Measurements from ENCODE around the gene SETDB2. TPM values are rescaled to one million over a fixed set of nuclear protein-coding genes. Genes with fewer than 3 reads are reported as not detected.
A peak's percentile ranks its signal among the peaks of the same experiment; 100 is the strongest.

SETDB2 gene
- total RNA-seq, 1 experiment from 2014 or later = 2.7 TPM

DNA sequence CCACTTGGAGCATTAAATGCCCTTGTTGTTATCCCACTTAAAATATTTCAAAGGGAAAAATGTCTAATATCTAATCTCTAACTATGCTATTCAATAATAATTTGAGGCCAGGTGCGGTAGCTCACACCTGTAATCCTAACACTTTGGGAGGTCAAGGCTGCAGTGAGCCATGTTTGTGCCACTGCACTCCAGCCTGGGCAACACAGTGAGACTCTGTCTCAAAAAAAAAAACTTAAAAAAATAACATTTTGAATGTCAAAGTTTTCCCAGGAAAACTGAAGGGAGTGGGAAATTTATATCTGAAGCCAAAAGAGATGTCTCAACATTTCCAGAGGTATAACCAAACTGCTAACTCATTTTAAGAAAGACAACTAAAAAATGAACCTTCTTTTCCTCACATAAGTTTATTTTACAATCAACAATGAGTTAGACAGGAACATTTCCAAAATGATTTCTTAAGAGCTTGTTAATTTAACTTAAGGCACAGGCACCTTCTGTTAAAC, 48.1 kb upstream of the SETDB2 start:
- CTCF ChIA-PET = no interaction called here
- no peaks in the 10 kb centered on the region for H3K27me3 ChIP-seq (ENCODE audit: low read length)
- no peaks in the 10 kb centered on the region for H3K79me2 ChIP-seq (ENCODE audit: low read length)
- H3K4me2 ChIP-seq (ENCODE audit: low read length) = no peak overlapping the region
- ATAC-seq (no peak), DNase-seq (no peak)
- H4K20me1 ChIP-seq (ENCODE audit: low read length) = no peaks in the 10 kb centered on the region
- TF ChIP-seq, protein P1, sequence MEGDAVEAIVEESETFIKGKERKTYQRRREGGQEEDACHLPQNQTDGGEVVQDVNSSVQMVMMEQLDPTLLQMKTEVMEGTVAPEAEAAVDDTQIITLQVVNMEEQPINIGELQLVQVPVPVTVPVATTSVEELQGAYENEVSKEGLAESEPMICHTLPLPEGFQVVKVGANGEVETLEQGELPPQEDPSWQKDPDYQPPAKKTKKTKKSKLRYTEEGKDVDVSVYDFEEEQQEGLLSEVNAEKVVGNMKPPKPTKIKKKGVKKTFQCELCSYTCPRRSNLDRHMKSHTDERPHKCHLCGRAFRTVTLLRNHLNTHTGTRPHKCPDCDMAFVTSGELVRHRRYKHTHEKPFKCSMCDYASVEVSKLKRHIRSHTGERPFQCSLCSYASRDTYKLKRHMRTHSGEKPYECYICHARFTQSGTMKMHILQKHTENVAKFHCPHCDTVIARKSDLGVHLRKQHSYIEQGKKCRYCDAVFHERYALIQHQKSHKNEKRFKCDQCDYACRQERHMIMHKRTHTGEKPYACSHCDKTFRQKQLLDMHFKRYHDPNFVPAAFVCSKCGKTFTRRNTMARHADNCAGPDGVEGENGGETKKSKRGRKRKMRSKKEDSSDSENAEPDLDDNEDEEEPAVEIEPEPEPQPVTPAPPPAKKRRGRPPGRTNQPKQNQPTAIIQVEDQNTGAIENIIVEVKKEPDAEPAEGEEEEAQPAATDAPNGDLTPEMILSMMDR (conservative IDR thresholded peaks at IDR 0.05; ENCODE audit: low read depth, low read length) = no peak
- no peak for TF ChIP-seq EZH2 (IDR thresholded peaks at IDR 0.05; ENCODE audit: low read length, unreplicated experiment)
- TF ChIP-seq EZH2phosphoT487 (IDR thresholded peaks at IDR 0.05; ENCODE audit: borderline replicate concordance, low read length) = no peak
- no peaks in the 10 kb centered on the region for H3K9me2 ChIP-seq (replicated peaks; ENCODE audit: low read length)
- H3K36me3 ChIP-seq (ENCODE audit: low read depth, low read length) = no peaks in the 10 kb centered on the region
- H3F3A ChIP-seq (ENCODE audit: low read length, unreplicated experiment) = no peaks in the 10 kb centered on the region
- H3K9ac ChIP-seq (ENCODE audit: low read length) = no peak overlapping the region
- POLR2A ChIA-PET (ENCODE audit: unreplicated experiment) = no interaction called here
- intact Hi-C loops (cut with micrococcal nuclease) = no loop called here
- H3K27ac ChIP-seq (ENCODE audit: low read length) = no peak overlapping the region
- no TSS peak for BruUV-seq (replicated peaks)
- no peaks in the 10 kb centered on the region for H3K9me3 ChIP-seq (ENCODE audit: low read length)
- H3K4me3 ChIP-seq (ENCODE audit: low read length) = no peak overlapping the region
- H2AFZ ChIP-seq (ENCODE audit: low read length) = no peak overlapping the region
- peaks cover 15% of the 10 kb centered on the region for H3K4me1 ChIP-seq (ENCODE audit: insufficient read depth, low read length)

DNA sequence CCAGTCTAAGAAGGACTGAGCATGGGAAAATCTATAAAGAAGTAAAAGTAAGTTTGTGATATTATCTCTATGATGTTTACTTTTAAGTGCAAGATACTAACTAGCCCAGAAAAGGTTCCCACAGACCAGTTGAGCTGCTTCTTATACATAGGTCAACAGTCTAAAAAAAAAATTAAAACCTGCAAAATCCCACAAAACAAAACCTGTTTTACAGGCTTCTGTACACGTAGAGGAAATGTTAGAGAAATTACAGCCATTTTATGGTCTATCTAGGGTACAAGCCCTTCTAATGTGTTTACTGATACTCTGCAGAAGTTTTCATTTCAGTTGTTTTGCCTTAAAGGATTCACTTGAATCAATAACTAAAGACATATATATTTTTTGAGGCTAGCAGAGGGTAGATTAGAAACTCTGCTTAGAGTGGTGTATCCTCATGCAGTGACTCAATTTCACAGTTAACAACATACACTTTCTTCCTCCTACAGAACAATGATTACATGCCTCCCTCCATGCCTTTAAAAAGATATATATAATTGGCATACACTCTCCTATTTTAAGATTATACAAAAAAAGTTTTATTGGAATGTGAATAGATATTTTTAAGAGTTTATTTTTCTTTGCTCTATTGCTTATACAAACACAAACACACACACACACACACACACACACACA, 44.1 kb upstream of the SETDB2 start:
- peak; percentile 69 for ATAC-seq
- Histone ChIP-seq H3K4me2 (ENCODE audit: low read length) (peak overlapping the region; percentile 71), H3K4me3 (ENCODE audit: low read length) (no peak overlapping the region), H3F3A (ENCODE audit: low read length, unreplicated experiment) (no peaks in the 10 kb centered on the region), H3K27me3 (ENCODE audit: low read length) (no peaks in the 10 kb centered on the region), H3K9me3 (ENCODE audit: low read length) (no peaks in the 10 kb centered on the region), H3K4me1 (ENCODE audit: insufficient read depth, low read length) (peaks cover 22% of the 10 kb centered on the region), H3K27ac (ENCODE audit: low read length) (peak overlapping the region; percentile 83), H2AFZ (ENCODE audit: low read length) (peak overlapping the region; percentile 47; the same call in 1 of the 2 replicates), H3K9ac (ENCODE audit: low read length) (peak overlapping the region; percentile 51; the same call in 1 of the 2 replicates), H3K9me2 (replicated peaks; ENCODE audit: low read length) (no peaks in the 10 kb centered on the region), H4K20me1 (ENCODE audit: low read length) (no peaks in the 10 kb centered on the region), H3K36me3 (ENCODE audit: low read depth, low read length) (no peaks in the 10 kb centered on the region), H3K79me2 (ENCODE audit: low read length) (no peaks in the 10 kb centered on the region)
- intact Hi-C loops (cut with micrococcal nuclease) = no loop called here
- BruUV-seq (replicated peaks) = no TSS peak
- POLR2A ChIA-PET (ENCODE audit: unreplicated experiment) = no interaction called here
- DNase-seq = peak; percentile 73
- TF ChIP-seq EZH2 (IDR thresholded peaks at IDR 0.05; ENCODE audit: low read length, unreplicated experiment) (no peak), EZH2phosphoT487 (IDR thresholded peaks at IDR 0.05; ENCODE audit: borderline replicate concordance, low read length) (no peak)
- TF ChIP-seq, protein P1 (conservative IDR thresholded peaks at IDR 0.05; ENCODE audit: low read depth, low read length) = no peak
- CTCF ChIA-PET = no interaction called here

All from PC-3 (cell line).